WTC11 (cell line): Measurements from ENCODE around the gene GABRG3. TPM values are rescaled to one million over a fixed set of nuclear protein-coding genes. Genes with fewer than 3 reads are reported as not detected.

Experiments used
- ATAC-seq: fragments of 200-7000 bp; cut with Tn5 transposase; 2 replicates; pipeline ENCODE4 v1.10.0; 2021; ENCODE audit warnings: mild to moderate bottlenecking, moderate library complexity
- CTCF ChIA-PET: fragments of 300-600 bp; sonication (Branson Sonifier 250); formaldehyde crosslinking; loops from one replicate; lab custom pipeline; 2021; ENCODE audit warnings: antibody characterized with exemption; lab: Charles Lee
- POLR2A ChIA-PET: fragments of 350-600 bp; sonication (Branson Sonifier 250); formaldehyde crosslinking; loops from one replicate; lab custom pipeline; 2021; ENCODE audit warnings: antibody characterized with exemption; lab: Charles Lee
- DNase-seq: peaks from one replicate; pipeline ENCODE4 v3.0.0; 2021; ENCODE audit warnings: low spot score
- H3K27ac Mint-ChIP-seq: 2 replicates; pipeline ENCODE4 v1.8.0; 2021; ENCODE audit warnings: mixed read lengths
- H3K27me3 Mint-ChIP-seq: 2 replicates; pipeline ENCODE4 v1.8.0; 2021; ENCODE audit warnings: low read depth, mild to moderate bottlenecking, moderate library complexity, mixed read lengths
- H3K36me3 Mint-ChIP-seq: 2 replicates; pipeline ENCODE4 v1.8.0; 2021; ENCODE audit warnings: mixed read lengths
- H3K4me1 Mint-ChIP-seq: 2 replicates; pipeline ENCODE4 v1.8.0; 2022; ENCODE audit warnings: mixed read lengths
- H3K4me3 Mint-ChIP-seq: 2 replicates; pipeline ENCODE4 v1.8.0; 2021; ENCODE audit warnings: mild to moderate bottlenecking, moderate library complexity, mixed read lengths
- H3K9me3 Mint-ChIP-seq: 2 replicates; pipeline ENCODE4 v1.8.0; 2021; ENCODE audit warnings: mixed read lengths
- AFF4 ChIP-seq: sonication (generic); formaldehyde crosslinking; IDR thresholded peaks from 2 replicates; pipeline ENCODE4 v1.8.1; 2023; ENCODE audit warnings: mild to moderate bottlenecking, missing genetic modification reagents, borderline replicate concordance
- FOXP1 ChIP-seq: sonication (generic); formaldehyde crosslinking; IDR thresholded peaks from 2 replicates; pipeline ENCODE4 v1.8.0; 2022; ENCODE audit warnings: missing genetic modification reagents, mild to moderate bottlenecking, moderate library complexity, borderline replicate concordance
- IRF1 ChIP-seq: sonication (generic); formaldehyde crosslinking; IDR thresholded peaks from 2 replicates; pipeline ENCODE4 v1.8.0; 2023; ENCODE audit warnings: missing genetic modification reagents
- JAZF1 ChIP-seq: fragments of 250-450 bp; sonication (Bioruptor Pico); IDR thresholded peaks from 2 replicates; pipeline ENCODE4 v1.9.0; 2021; ENCODE audit warnings: moderate library complexity, mild to moderate bottlenecking, inconsistent platforms
- MAX ChIP-seq: sonication (generic); formaldehyde crosslinking; IDR thresholded peaks from 2 replicates; pipeline ENCODE4 v1.8.0; 2022; ENCODE audit warnings: mild to moderate bottlenecking, missing genetic modification reagents
- NFE2L1 ChIP-seq: sonication (generic); formaldehyde crosslinking; IDR thresholded peaks from 2 replicates; pipeline ENCODE4 v1.8.1; 2023; ENCODE audit warnings: missing genetic modification reagents
- RORB ChIP-seq: fragments of 250-450 bp; sonication (Bioruptor Pico); IDR thresholded peaks from 2 replicates; pipeline ENCODE4 v1.9.0; 2021; ENCODE audit warnings: mild to moderate bottlenecking
- STAT6 ChIP-seq: sonication (generic); formaldehyde crosslinking; conservative IDR thresholded peaks from 2 replicates; pipeline ENCODE4 v1.8.1; 2023; ENCODE audit warnings: mild to moderate bottlenecking, low read depth, missing genetic modification reagents, moderate library complexity
- USF1 ChIP-seq: sonication (generic); formaldehyde crosslinking; IDR thresholded peaks from 2 replicates; pipeline ENCODE4 v1.8.0; 2022; ENCODE audit warnings: mild to moderate bottlenecking, missing genetic modification reagents
- ZNF219 ChIP-seq: sonication (generic); formaldehyde crosslinking; IDR thresholded peaks from 2 replicates; pipeline ENCODE4 v1.8.0; 2023; ENCODE audit warnings: missing genetic modification reagents, mild to moderate bottlenecking, borderline replicate concordance
- ZNF232 ChIP-seq: sonication (generic); formaldehyde crosslinking; IDR thresholded peaks from 2 replicates; pipeline ENCODE4 v1.8.0; 2022; ENCODE audit warnings: mild to moderate bottlenecking, missing genetic modification reagents
- ZNF532 ChIP-seq: fragments of 250-450 bp; sonication (Bioruptor Pico); IDR thresholded peaks from 2 replicates; pipeline ENCODE4 v1.9.0; 2021; ENCODE audit warnings: mild to moderate bottlenecking, borderline replicate concordance
- total RNA-seq: library from RNA; stranded (reverse); gene quantifications from 3 replicates; pipeline ENCODE4 v1.2.3, GENCODE V29; 2021
- TF ChIP-seq, protein P1 (sequence below): sonication (generic); formaldehyde crosslinking; IDR thresholded peaks from 2 replicates; pipeline ENCODE4 v1.8.1; 2023; ENCODE audit warnings: mild to moderate bottlenecking, moderate library complexity, missing genetic modification reagents

Gene GABRG3
- total RNA-seq, 1 experiment from 2014 or later = 0.72 TPM

GRCh38 chr15:27127815-27128570 lies 157.0 kb downstream of the GABRG3 start (continued):
- TF ChIP-seq AFF4 (CRISPR knock-in tag) (no peak), RORB (CRISPR knock-in tag) (no peak), FOXP1 (CRISPR knock-in tag) (no peak)
- TF ChIP-seq, all 79 proteins: peak for 0

- H3K36me3 Mint-ChIP-seq = no peaks in the 10 kb centered on the region
- H3K9me3 Mint-ChIP-seq = peaks cover 3% of the 10 kb centered on the region
- no peaks in the 10 kb centered on the region for H3K27me3 Mint-ChIP-seq
- DNase-seq (no peak), ATAC-seq (no peak)
- CTCF ChIA-PET = interaction anchor here (1.2 kb wide), 1 partner anchor 74 kb away, joined by 3 read pairs; no protein-coding TSS in a partner anchor
- H3K4me1 Mint-ChIP-seq = peaks cover 3% of the 10 kb centered on the region
- no peak overlapping the region for H3K4me3 Mint-ChIP-seq
- no peak overlapping the region for H3K27ac Mint-ChIP-seq
- POLR2A ChIA-PET = interaction anchor here (0.7 kb wide), 1 partner anchor 12 kb away, joined by 3 read pairs; no protein-coding TSS in a partner anchor
- no peak for TF ChIP-seq USF1 (CRISPR knock-in tag)
- TF ChIP-seq ZNF219 (CRISPR knock-in tag) = no peak
- no peak for TF ChIP-seq ZNF532 (CRISPR knock-in tag)
Measured at GRCh38 chr15:27133249-27133648, 162.3 kb downstream of the GABRG3 start.

DNA sequence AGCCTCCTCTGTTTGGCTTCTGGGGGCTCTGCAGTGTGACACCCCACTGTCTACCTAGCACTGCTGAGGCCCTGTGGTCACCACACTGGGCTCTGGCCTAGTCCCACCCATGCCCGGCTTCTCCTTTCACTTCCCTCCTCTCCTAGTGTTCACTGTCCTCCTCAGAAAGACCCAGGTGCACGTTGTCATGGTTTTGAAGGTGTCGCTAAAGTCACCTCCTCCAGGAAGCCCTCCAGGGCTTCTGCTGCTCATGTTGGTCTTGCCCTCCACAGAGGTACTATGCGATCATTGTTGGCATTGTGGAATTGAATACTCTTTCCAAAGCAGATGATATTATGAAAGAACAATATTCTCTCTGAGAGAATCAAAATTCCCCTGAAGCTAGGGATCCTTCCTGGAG lies 163.5 kb downstream of the GABRG3 start:
- H3K4me3 Mint-ChIP-seq = no peak overlapping the region
- TF ChIP-seq ZNF232 (no peak), IRF1 (CRISPR knock-in tag) (no peak), JAZF1 (CRISPR knock-in tag) (no peak), NFE2L1 (CRISPR knock-in tag) (no peak), STAT6 (no peak), MAX (no peak)
- TF ChIP-seq, protein P1, sequence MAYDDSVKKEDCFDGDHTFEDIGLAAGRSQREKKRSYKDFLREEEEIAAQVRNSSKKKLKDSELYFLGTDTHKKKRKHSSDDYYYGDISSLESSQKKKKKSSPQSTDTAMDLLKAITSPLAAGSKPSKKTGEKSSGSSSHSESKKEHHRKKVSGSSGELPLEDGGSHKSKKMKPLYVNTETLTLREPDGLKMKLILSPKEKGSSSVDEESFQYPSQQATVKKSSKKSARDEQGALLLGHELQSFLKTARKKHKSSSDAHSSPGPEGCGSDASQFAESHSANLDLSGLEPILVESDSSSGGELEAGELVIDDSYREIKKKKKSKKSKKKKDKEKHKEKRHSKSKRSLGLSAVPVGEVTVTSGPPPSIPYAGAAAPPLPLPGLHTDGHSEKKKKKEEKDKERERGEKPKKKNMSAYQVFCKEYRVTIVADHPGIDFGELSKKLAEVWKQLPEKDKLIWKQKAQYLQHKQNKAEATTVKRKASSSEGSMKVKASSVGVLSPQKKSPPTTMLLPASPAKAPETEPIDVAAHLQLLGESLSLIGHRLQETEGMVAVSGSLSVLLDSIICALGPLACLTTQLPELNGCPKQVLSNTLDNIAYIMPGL (CRISPR knock-in tag) = no peak

More for the DNA sequence above, 163.5 kb downstream of the GABRG3 start:
- DNase-seq (no peak), ATAC-seq (no peak)
- POLR2A ChIA-PET = no interaction called here
- Mint-ChIP-seq H3K4me1 (peaks cover 3% of the 10 kb centered on the region), H3K9me3 (peaks cover 3% of the 10 kb centered on the region; the same call in 1 of the 2 replicates), H3K27ac (no peak overlapping the region), H3K36me3 (no peaks in the 10 kb centered on the region), H3K27me3 (no peaks in the 10 kb centered on the region)
- CTCF ChIA-PET = interaction anchor here (1.3 kb wide), 1 partner anchor 75 kb away, joined by 5 read pairs; no protein-coding TSS in a partner anchor
